Adrenal gland (tissue), 12 donors: Measurements from ENCODE around the gene SLC26A4. TPM values are rescaled to one million over a fixed set of nuclear protein-coding genes. Genes with fewer than 3 reads are reported as not detected.
A peak's percentile ranks its signal among the peaks of the same experiment; 100 is the strongest.

Experiments
- DNase-seq, 7 donors: peaks; one replicate each; pipeline ENCODE4 v3.0.0-alpha.2; 2019 to 2020
- H3K27ac ChIP-seq, 5 donors: fragments of 200-600 bp; sonication (generic) in 4 of 5; 1 replicate in 3 of 5; 2 replicates in 2 of 5; pipeline versions ENCODE4 v1.5.1 to v1.8.0; 2016 to 2020; ENCODE audit warnings: mild to moderate bottlenecking in 1 of 5
- H3K27me3 ChIP-seq: fragments of 200-600 bp; 2 replicates; pipeline ENCODE4 v1.8.0; 2021
- H3K36me3 ChIP-seq, 2 donors: fragments of 200-600 bp; replicated peaks in 1 of 2; 1 replicate in 1 of 2; 2 replicates in 1 of 2; pipeline versions ENCODE4 v1.5.1 to v1.8.0; 2018 to 2022
- H3K4me1 ChIP-seq, 2 donors: fragments of 200-600 bp; replicated peaks in 1 of 2; 1 replicate in 1 of 2; 2 replicates in 1 of 2; pipeline versions ENCODE4 v1.5.1 to v1.8.0; 2018 to 2021
- H3K4me3 ChIP-seq, 4 donors: fragments of 200-600 bp; sonication (generic) in 3 of 4; one replicate each; pipeline ENCODE4 v1.5.1; 2016 to 2018
- H3K9me3 ChIP-seq, 3 donors: fragments of 200-600 bp; sonication (generic) in 1 of 3; replicated peaks in 1 of 3; 1 replicate in 2 of 3; 2 replicates in 1 of 3; pipeline versions ENCODE4 v1.5.1 to v1.8.0; 2016 to 2021
- POLR2A ChIP-seq, 2 donors: fragments of 450-650 bp; IDR thresholded peaks; one replicate each; pipeline ENCODE4 v1.6.1; 2017; ENCODE audit warnings: antibody characterized with exemption in 2 of 2, mild to moderate bottlenecking in 2 of 2, moderate library complexity in 1 of 2
- WGBS, 4 donors: extraction: QIAGEN DNeasy Blood & Tissue Kit in 2 of 4; methylation state at CpG; one replicate each; pipeline versions ENCODE4 v1.1.5 to v1.1.7; 2013 to 2017; 5-methylcytosine and 5-hydroxymethylcytosine counted together
- intact Hi-C, 2 donors: fragments of 100-400 bp; cut with DNase I; formaldehyde crosslinking; loops; one replicate each; pipeline versions ENCODE4 v1.14.1 to v1.15.0; 2022 to 2023
- polyA plus RNA-seq, 3 donors: library from polyadenylated mRNA; stranded (reverse); fragments of 200-250 nt in 2 of 3; fragments of 350-450 nt in 1 of 3; fragmentation: Illumina TruSeq in 1 of 3; extraction: RNeasy Lipid Tissue Mini Kit (QIAGEN cat#74804) in 1 of 3; gene quantifications; one replicate each; pipeline ENCODE4 v1.2.3, GENCODE V29; 2013 to 2014
- total RNA-seq, 9 donors: library from RNA; depleted of rRNA in 4 of 9; stranded (reverse); fragments of >200 nt in 4 of 9; fragments of 120-200 nt in 1 of 9; fragmentation: NEBNext Ultra II Directional in 1 of 9; extraction: Animal tissue kit (Norgen Biotek cat#: 25700) in 1 of 9; gene quantifications; one replicate each; pipeline versions ENCODE4 v1.1.0 to v1.2.4, GENCODE V29; 2013 to 2023
- TF ChIP-seq, protein P1 (sequence below), 6 experiments: fragments of 450-650 bp in 4 of 6; fragments of 200-600 bp in 2 of 6; sonication (generic) in 1 of 6; IDR thresholded peaks; 1 replicate in 5 of 6; 2 replicates in 1 of 6; pipeline versions ENCODE4 v1.5.1 to v1.8.0; 2016 to 2021; ENCODE audit warnings: antibody characterized with exemption in 6 of 6, mild to moderate bottlenecking in 2 of 6, moderate library complexity in 1 of 6
- donor health status: healthy with polysubstance abuse.
- donor health status: Bipolar disorder and iron deficiency.
- donor health status: DM: yes; HTN: yes; CAD: no.
- donor health status: DM: no; HTN: no; CAD: no.
- donor health status: DM: no; HTN: no; CAD: no.
- donor health status: DM: yes; HTN: yes; CAD: no.

SLC26A4 gene
- total and polyA plus RNA-seq, 12 donors, result 0.06 to 0.78 (median 0.17) TPM; not detected in 1

DNA sequence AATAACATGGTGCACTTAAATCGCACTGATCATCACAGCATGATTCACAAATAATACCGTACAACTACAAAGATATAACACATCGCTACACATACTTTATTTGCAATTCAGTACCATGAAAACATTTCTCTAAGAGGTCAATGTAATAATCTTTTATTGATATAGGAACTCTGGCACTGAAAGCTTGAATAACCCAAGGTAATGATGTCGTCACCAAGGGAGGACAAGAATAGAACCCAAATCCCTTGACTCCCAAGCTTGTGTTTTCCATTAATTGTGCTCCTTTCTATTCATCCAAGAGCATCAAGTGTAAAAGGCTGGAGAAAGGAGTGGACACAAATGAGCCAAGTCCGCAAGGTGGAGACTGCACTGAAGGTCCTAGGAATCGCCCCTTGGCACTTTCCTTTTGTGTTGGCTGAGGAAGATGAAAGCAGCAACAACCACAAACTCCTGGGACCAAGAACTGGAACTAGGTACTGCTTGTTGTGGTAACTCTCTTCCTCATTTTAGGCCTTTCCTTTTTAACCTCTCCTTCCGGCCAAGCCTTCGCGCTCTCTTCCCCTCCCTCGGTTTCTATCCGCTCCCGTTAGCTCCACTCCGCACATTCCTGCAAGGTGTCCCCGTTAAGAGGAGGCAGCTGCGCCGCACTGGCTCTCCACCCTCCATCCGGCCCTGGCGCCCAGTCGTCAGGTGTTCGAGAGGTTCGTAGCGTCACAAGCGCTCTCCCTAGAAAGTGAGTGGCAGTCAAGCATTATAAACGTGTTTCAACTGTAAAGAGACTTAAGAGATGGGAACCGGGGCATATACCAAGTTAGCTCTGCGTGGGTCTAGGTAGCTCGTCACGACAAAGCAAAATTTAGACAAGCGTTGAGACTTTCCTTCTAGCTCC lies 82.3 kb downstream of the SLC26A4 start:
- TF ChIP-seq, protein P1, sequence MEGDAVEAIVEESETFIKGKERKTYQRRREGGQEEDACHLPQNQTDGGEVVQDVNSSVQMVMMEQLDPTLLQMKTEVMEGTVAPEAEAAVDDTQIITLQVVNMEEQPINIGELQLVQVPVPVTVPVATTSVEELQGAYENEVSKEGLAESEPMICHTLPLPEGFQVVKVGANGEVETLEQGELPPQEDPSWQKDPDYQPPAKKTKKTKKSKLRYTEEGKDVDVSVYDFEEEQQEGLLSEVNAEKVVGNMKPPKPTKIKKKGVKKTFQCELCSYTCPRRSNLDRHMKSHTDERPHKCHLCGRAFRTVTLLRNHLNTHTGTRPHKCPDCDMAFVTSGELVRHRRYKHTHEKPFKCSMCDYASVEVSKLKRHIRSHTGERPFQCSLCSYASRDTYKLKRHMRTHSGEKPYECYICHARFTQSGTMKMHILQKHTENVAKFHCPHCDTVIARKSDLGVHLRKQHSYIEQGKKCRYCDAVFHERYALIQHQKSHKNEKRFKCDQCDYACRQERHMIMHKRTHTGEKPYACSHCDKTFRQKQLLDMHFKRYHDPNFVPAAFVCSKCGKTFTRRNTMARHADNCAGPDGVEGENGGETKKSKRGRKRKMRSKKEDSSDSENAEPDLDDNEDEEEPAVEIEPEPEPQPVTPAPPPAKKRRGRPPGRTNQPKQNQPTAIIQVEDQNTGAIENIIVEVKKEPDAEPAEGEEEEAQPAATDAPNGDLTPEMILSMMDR (IDR thresholded peaks at IDR 0.05), result no peak
- TF ChIP-seq POLR2A (IDR thresholded peaks at IDR 0.05), result no peak
- intact Hi-C loops, result loop anchor here (5.0 to 10.0 kb wide), 2 partner anchors 129 to 132 kb away; no protein-coding TSS in a partner anchor
- WGBS, 4 donors, result 13 to 16% (median 14%) methylated on average over 29 of the region's 29 CpGs
- Histone ChIP-seq H3K27ac (peak overlapping the region; percentile 60 to 96 (median 95)), H3K36me3 (no peaks in the 10 kb centered on the region), H3K27me3 (no peaks in the 10 kb centered on the region), H3K4me1 (peaks cover 12 to 37% of the 10 kb centered on the region in 2 donors), H3K4me3 (peak overlapping the region in 3 of 4 donors; percentile 66 to 83 (median 72)), H3K9me3 (no peaks in the 10 kb centered on the region)
- peak in 6 of 7 donors; percentile 53 to 76 (median 64) for DNase-seq

DNA sequence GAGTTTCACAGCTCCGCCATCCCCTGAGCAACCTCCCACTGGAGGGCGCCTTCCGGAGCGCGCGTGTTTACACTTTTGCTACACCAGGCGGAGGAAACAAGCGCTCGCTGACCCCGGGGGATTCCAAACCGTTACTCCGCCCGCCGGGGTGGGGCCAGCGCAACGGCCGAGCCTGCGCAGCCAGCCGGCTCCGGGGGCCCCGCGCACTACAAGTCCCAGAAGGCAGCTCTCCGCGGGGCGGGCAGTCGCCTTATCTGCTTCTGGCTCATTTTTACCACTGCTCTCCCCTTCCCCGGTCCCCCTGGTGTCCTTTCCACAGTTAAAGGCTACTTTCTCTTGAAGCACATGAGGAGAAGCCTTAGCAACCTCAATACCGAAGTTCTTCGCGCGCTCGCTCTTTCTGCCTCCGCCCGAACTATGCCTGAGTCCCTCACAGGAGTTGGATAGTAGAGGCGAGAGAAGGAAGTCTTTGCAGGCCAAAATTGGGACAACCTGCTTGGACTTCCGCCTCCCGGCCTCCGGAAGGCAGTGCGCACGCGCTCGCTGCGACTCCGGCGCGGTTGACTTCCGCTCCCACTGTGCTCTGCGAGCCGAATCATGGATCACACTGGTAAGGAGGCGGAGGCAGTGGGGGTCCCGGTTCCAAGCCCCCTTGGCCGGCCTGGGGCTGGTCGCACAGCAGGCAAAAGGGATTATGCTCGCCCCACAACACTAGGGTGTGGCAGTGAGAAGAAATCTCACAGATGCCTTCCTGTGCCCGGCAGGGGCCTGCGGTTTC lies 83.1 kb downstream of the SLC26A4 start, which contains the start of gene CBLL1:
Gene CBLL1, plus strand, starts transcription at position 576 of the 778 bp plus-strand sequence. Its CDS starts 22 bp downstream, at position 598.
- intact Hi-C loops, result loop anchor here (5.0 to 10.0 kb wide), 2 partner anchors 129 to 131 kb away; no protein-coding TSS in a partner anchor
- peaks cover 12 to 39% of the 10 kb centered on the region in 2 donors for H3K4me1 ChIP-seq
- peak; percentile 96 to 98 (median 97) for DNase-seq

DNA sequence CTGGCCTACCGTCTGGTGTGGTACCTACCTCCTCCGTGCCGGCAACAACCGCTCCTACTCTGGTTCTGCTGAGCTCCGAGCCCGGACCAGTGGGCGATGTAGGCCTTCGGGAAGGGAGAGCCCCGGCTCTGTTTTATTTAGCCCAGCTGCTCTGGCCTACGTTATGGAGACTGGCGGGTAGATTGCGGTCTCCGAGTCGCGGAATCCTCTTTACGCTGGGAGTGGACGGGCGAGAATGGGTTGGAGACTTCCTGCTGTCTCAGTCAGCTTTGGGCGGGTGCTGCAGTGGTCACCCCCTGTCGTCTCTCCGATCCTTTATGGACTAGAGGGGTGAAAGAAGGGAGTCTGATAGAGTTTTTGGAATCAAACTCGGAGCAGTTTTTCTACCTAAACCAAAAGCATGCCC lies 83.7 kb downstream of the SLC26A4 start:
- no peak for TF ChIP-seq POLR2A (IDR thresholded peaks at IDR 0.05)
- TF ChIP-seq, protein P1 (IDR thresholded peaks at IDR 0.05), result no peak
- peak overlapping the region; percentile 52 to 96 (median 95) for H3K27ac ChIP-seq
- peak overlapping the region; percentile 26 to 72 (median 58) for H3K4me3 ChIP-seq
- H3K27me3 ChIP-seq, result no peaks in the 10 kb centered on the region
- intact Hi-C loops, result loop anchor here (5.0 to 10.0 kb wide), 2 partner anchors 128 to 130 kb away; no protein-coding TSS in a partner anchor
- WGBS, 4 donors, result 0 to 1% (median 0%) methylated on average over 1 to 22 of the region's 22 CpGs
- peaks cover 0 to 2% of the 10 kb centered on the region in 2 donors for H3K36me3 ChIP-seq
- no peak for DNase-seq
- H3K4me1 ChIP-seq, result peaks cover 12 to 39% of the 10 kb centered on the region in 2 donors
- H3K9me3 ChIP-seq, result no peaks in the 10 kb centered on the region

More for the DNA sequence above, 83.1 kb downstream of the SLC26A4 start, which contains the start of gene CBLL1:
- Histone ChIP-seq H3K9me3 (no peaks in the 10 kb centered on the region), H3K36me3 (no peaks in the 10 kb centered on the region), H3K27ac (peak within 1 kb of the TSS; percentile 60 to 96 (median 95)), H3K4me3 (peak within 1 kb of the TSS; percentile 26 to 83 (median 69)), H3K27me3 (no peaks in the 10 kb centered on the region)
- peak in 1 of 2 donors; percentile 77 for TF ChIP-seq POLR2A (IDR thresholded peaks at IDR 0.05)
- TF ChIP-seq, protein P1 (IDR thresholded peaks at IDR 0.05), result peak; percentile 45 to 78 (median 66)
- WGBS, 4 donors, result 0% methylated on average over 19 to 56 of the region's 56 CpGs
